Lower leg skin (tissue), 4 donors: ENCODE data around the gene ADAM19. TPM values are rescaled to one million over a fixed set of nuclear protein-coding genes. Genes with fewer than 3 reads are reported as not detected.

Source experiments
- DNase-seq, 2 donors: peaks; one replicate each; pipeline ENCODE4 v3.0.0-alpha.2; 2019; ENCODE audit warnings: low spot score in 2 of 2
- H3K4me3 ChIP-seq: fragments of 200-600 bp; sonication (generic); 2 replicates; pipeline ENCODE4 v1.5.1; 2017; ENCODE audit warnings: mild to moderate bottlenecking, low read depth; ENCODE audit not compliant: poor library complexity, severe bottlenecking
- POLR2A ChIP-seq, 2 donors: fragments of 450-650 bp; IDR thresholded peaks; one replicate each; pipeline ENCODE4 v1.6.1; 2016 to 2017; ENCODE audit warnings: antibody characterized with exemption in 2 of 2, mild to moderate bottlenecking in 1 of 2, moderate library complexity in 1 of 2
- WGBS, 2 donors: methylation state at CpG; one replicate each; pipeline ENCODE4 v1.1.5; 2018; 5-methylcytosine and 5-hydroxymethylcytosine counted together
- intact Hi-C: fragments of 100-400 bp; cut with DNase I; formaldehyde crosslinking; loops from one replicate; pipeline ENCODE4 v1.15.0; 2023; ENCODE audit warnings: low total_unique reads
- total RNA-seq, 4 donors: library from RNA; depleted of rRNA; stranded (reverse); fragments of >200 nt; gene quantifications; one replicate each; pipeline ENCODE4 v1.1.0, GENCODE V29; 2016
- TF ChIP-seq, protein P1 (sequence below), 3 donors: fragments of 450-650 bp; IDR thresholded peaks; one replicate each; pipeline ENCODE4 v1.5.1; 2016; ENCODE audit warnings: antibody characterized with exemption in 3 of 3, mild to moderate bottlenecking in 3 of 3, moderate library complexity in 2 of 3

Gene ADAM19
- total RNA-seq, 4 donors from 2014 or later, result 0.68 to 1.7 (median 1.0) TPM

- no peak for TF ChIP-seq POLR2A (IDR thresholded peaks at IDR 0.05)
- TF ChIP-seq, protein P1, sequence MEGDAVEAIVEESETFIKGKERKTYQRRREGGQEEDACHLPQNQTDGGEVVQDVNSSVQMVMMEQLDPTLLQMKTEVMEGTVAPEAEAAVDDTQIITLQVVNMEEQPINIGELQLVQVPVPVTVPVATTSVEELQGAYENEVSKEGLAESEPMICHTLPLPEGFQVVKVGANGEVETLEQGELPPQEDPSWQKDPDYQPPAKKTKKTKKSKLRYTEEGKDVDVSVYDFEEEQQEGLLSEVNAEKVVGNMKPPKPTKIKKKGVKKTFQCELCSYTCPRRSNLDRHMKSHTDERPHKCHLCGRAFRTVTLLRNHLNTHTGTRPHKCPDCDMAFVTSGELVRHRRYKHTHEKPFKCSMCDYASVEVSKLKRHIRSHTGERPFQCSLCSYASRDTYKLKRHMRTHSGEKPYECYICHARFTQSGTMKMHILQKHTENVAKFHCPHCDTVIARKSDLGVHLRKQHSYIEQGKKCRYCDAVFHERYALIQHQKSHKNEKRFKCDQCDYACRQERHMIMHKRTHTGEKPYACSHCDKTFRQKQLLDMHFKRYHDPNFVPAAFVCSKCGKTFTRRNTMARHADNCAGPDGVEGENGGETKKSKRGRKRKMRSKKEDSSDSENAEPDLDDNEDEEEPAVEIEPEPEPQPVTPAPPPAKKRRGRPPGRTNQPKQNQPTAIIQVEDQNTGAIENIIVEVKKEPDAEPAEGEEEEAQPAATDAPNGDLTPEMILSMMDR (IDR thresholded peaks at IDR 0.05), result no peak
- DNase-seq, result no peak
- WGBS, 2 donors, result 97 to 99% methylated on average over 7 of the region's 7 CpGs
- intact Hi-C loops, result no loop called here
- H3K4me3 ChIP-seq, result no peak overlapping the region
Measured at GRCh38 chr5:157481666-157482065, 93.9 kb downstream of the ADAM19 start.

- TF ChIP-seq, protein P1 (IDR thresholded peaks at IDR 0.05), result no peak
- TF ChIP-seq POLR2A (IDR thresholded peaks at IDR 0.05), result no peak
- intact Hi-C loops, result no loop called here
- WGBS, 2 donors, result 89 to 93% methylated on average over 4 of the region's 4 CpGs
- no peak overlapping the region for H3K4me3 ChIP-seq
- DNase-seq, result no peak
Measured at GRCh38 chr5:157481265-157481664, 94.3 kb downstream of the ADAM19 start.

GRCh38 chr5:157479612-157480510 is 95.7 kb downstream of the ADAM19 start:
- DNase-seq, result no peak
- 80 to 83% methylated on average over 15 of the region's 15 CpGs for WGBS, 2 donors
- H3K4me3 ChIP-seq, result no peak overlapping the region
- TF ChIP-seq, protein P1 (IDR thresholded peaks at IDR 0.05), result no peak
- TF ChIP-seq POLR2A (IDR thresholded peaks at IDR 0.05), result no peak
- intact Hi-C loops, result loop anchor here (5.0 to 10.0 kb wide), 2 partner anchors 48 to 155 kb away; no protein-coding TSS in a partner anchor

DNA sequence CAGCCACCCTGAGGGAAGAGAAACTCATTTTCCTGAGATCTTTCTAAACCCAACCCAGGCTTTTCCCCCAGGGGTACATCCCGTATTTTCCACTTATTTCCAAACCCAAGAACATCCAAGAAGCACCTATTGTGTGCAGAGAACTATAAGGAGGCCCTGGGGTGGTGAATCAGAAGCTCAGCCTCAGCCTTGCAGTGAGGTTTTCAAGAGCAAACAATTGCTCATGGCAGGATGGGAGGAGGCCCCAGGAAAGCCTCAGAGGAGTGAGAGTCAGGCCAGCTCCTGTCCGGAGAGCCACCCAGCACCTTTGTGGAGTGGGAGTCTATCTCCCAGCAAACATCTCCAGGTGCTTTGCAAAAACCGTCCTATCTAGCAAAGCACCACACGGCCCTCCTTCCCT is 96.4 kb downstream of the ADAM19 start:
- H3K4me3 ChIP-seq, result no peak overlapping the region
- TF ChIP-seq POLR2A (IDR thresholded peaks at IDR 0.05), result no peak
- TF ChIP-seq, protein P1 (IDR thresholded peaks at IDR 0.05), result no peak
- WGBS, 2 donors, result 84 to 90% methylated on average over 4 of the region's 4 CpGs
- intact Hi-C loops, result loop anchor here (5.0 to 10.0 kb wide), 2 partner anchors 47 to 154 kb away; no protein-coding TSS in a partner anchor
- DNase-seq, result no peak

- TF ChIP-seq POLR2A (IDR thresholded peaks at IDR 0.05), result no peak
- TF ChIP-seq, protein P1 (IDR thresholded peaks at IDR 0.05), result no peak
- H3K4me3 ChIP-seq, result no peak overlapping the region
- DNase-seq, result no peak
- intact Hi-C loops, result loop anchor here (5.0 to 10.0 kb wide), 2 partner anchors 46 to 154 kb away; no protein-coding TSS in a partner anchor
- WGBS, 2 donors, result 83 to 89% methylated on average over 2 of the region's 2 CpGs
Measured at GRCh38 chr5:157478726-157479125, 96.8 kb downstream of the ADAM19 start.
